Endothelial cell of umbilical vein (primary cell): ENCODE data around the gene LCN2.

Source experiments
- EZH2 ChIP-seq: IDR thresholded peaks from 2 replicates; pipeline ENCODE4 v1.6.1; 2012; ENCODE audit warnings: borderline replicate concordance, low read depth, mild to moderate bottlenecking, moderate library complexity, low read length, inconsistent platforms; ENCODE audit not compliant: severe bottlenecking
- GATA2 ChIP-seq: IDR thresholded peaks from 2 replicates; pipeline ENCODE4 v1.7.0; 2011; ENCODE audit warnings: low read depth, mild to moderate bottlenecking, moderate library complexity, mixed read lengths, low read length; ENCODE audit not compliant: insufficient read length, insufficient read depth
- JUN ChIP-seq: IDR thresholded peaks from 2 replicates; pipeline ENCODE4 v1.6.1; 2011; ENCODE audit warnings: borderline replicate concordance, low read depth; ENCODE audit not compliant: insufficient read length, insufficient read depth
- MYC ChIP-seq: IDR thresholded peaks from one replicate; pipeline ENCODE4 v1.6.1; 2011; ENCODE audit warnings: mild to moderate bottlenecking, low read depth, low read length
- POLR2A ChIP-seq: IDR thresholded peaks from 2 replicates; pipeline ENCODE4 v1.6.1; 2012; ENCODE audit warnings: low read depth, mild to moderate bottlenecking, control low read depth, low read length
- POLR2AphosphoS5 ChIP-seq: IDR thresholded peaks from 2 replicates; pipeline ENCODE4 v1.6.1; 2012; ENCODE audit warnings: low read depth, mild to moderate bottlenecking, control low read depth, low read length, moderate library complexity; ENCODE audit not compliant: insufficient read depth
- TF ChIP-seq, protein P1 (sequence below), 2 donors: IDR thresholded peaks; 1 replicate in 1 of 2; 2 replicates in 1 of 2; pipeline ENCODE4 v1.5.1; 2011; ENCODE audit warnings: low read length in 2 of 2, mild to moderate bottlenecking in 2 of 2, moderate library complexity in 2 of 2, control low read depth in 1 of 2, inconsistent platforms in 1 of 2, low read depth in 1 of 2; ENCODE audit not compliant: insufficient read depth in 1 of 2; ENCODE audit errors: extremely low read depth in 1 of 2
- TF ChIP-seq, protein P2 (sequence below): IDR thresholded peaks from 2 replicates; pipeline ENCODE4 v1.6.1; 2011; ENCODE audit not compliant: insufficient read depth, insufficient read length

DNA sequence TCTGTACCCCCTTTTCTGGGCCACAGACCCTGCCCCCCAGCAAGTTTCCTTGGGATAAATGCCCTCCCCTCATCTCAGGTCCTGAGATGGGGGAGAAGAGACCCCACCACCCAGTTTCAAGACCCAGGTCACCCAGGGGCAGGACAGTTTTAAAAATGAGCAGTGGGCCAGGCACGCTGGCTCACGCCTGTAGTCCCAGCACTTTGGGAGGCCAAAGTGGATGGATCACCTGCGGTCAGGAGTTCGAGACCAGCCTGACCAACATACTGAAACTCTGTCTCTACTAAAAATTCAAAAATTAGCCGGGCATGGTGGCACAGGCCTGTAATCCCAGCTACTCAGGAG lies 27.8 kb upstream of the LCN2 start:
- TF ChIP-seq, protein P1, sequence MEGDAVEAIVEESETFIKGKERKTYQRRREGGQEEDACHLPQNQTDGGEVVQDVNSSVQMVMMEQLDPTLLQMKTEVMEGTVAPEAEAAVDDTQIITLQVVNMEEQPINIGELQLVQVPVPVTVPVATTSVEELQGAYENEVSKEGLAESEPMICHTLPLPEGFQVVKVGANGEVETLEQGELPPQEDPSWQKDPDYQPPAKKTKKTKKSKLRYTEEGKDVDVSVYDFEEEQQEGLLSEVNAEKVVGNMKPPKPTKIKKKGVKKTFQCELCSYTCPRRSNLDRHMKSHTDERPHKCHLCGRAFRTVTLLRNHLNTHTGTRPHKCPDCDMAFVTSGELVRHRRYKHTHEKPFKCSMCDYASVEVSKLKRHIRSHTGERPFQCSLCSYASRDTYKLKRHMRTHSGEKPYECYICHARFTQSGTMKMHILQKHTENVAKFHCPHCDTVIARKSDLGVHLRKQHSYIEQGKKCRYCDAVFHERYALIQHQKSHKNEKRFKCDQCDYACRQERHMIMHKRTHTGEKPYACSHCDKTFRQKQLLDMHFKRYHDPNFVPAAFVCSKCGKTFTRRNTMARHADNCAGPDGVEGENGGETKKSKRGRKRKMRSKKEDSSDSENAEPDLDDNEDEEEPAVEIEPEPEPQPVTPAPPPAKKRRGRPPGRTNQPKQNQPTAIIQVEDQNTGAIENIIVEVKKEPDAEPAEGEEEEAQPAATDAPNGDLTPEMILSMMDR (IDR thresholded peaks at IDR 0.05; ENCODE audit: extremely low read depth in 1 of 2, insufficient read depth in 1 of 2, low read depth in 1 of 2, low read length in 2 of 2), result no peak
- TF ChIP-seq, protein P2, sequence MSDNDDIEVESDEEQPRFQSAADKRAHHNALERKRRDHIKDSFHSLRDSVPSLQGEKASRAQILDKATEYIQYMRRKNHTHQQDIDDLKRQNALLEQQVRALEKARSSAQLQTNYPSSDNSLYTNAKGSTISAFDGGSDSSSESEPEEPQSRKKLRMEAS, result no peak
- TF ChIP-seq POLR2A (no peak), EZH2 (no peak), JUN (no peak), POLR2AphosphoS5 (no peak), GATA2 (no peak), MYC (no peak)
